Putamen (tissue), 1 donor: ENCODE measurements around the gene HOOK1.
A peak's percentile ranks its signal among the peaks of the same experiment; 100 is the strongest.
"Not testable (repeated sequence)": the region's sequence is repeated elsewhere in the genome, so short reads cannot be mapped to it uniquely, and the experiment has no call there.

Experiments used
- DNase-seq: peaks from one replicate; pipeline ENCODE4 v3.0.0-alpha.2; 2016; ENCODE audit warnings: low spot score

The HOOK1 gene

DNA sequence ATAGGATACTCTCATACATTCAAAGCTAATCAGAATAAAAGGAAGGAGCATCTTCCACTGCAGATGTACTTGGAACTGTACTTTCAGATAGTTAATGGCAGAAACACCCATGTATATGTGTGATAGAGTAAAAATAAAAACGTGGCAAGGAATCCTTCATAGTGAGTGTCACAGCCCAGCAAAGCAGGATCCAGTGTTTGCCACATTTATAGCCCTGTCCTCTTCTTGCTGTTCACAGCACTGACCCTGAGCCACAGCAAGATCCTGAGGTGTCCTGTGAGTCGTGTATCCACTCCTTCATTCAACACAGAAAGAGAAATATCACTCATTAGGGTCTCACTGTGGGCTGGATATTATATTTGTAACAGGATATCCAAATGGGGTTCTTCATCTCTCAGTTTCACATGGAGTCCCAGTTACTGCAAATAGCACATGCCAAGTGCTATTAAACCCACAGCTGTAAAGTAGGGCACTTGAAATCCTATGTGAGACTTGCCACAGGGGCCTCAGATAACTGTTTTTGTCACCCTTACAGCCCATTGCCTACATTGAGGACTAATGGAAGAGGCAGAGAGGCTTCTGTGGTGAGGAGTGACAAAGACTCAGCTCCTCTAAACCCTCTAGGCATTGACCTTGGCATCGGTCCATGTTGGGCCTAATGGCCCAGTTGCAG, 70.5 kb downstream of the HOOK1 start:
- DNase-seq, result no peak

DNA sequence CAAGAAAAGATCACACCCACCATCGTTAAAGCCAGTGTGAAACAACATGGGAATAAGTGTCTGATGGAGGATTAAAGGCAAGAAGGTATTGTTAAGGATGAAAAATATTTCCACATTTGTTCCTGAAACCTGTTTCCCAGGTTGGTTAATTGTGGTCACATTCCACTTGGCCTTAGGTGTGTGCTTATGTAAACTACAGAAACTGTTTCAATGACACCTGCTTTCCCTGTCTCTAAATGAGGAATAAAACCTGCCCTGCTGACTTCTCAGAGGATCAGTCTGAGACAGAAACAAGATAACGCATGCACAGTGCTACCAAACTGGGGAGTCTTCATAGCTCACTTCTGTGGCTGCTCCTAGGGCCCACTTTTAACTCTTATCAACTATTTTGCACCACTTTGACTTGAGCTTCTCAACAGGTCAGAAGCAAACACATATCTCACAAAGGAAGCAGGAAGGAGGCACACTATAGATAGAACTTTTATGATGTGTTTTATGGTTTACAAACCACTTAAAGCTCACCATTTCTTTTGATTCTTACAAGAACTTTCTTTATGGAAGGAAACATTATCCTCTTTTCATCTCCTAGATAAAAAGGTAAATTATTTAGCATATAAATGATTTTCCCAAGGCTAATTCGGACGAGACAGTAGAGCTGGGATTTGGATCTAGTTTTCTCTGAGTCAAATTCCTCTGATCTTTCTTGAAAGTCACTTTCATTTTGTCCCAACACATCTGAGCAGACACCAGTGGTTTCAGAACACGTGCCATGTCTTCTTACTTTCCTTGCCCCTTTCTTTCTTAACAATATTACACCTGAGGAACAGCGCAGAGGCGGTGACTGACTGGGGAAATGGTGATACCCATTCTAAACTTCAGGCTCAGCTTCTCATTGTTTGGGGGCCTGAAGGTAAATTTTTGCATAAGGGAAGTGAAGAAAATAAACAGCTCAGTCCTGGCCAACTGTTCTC, 78.4 kb downstream of the HOOK1 start:
- no peak for DNase-seq

DNA sequence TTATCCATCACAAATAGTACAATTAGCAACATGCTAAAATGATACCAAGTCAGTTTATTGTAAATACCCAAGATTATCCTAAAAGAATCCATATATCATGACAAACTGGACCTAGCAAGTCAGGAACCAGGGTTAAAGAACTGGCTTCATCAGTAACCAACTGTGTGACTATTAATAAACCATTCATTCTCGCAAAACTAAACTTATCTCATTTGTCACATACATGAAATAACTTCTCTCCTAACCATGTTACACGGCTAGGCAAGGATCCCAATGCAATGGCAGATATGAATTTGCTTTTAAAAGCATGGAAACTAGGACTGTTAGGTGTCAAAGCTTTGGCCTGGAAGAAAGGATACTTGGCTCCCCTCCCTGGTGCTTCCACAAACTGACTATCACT, 82.4 kb downstream of the HOOK1 start:
- DNase-seq, result no peak

DNA sequence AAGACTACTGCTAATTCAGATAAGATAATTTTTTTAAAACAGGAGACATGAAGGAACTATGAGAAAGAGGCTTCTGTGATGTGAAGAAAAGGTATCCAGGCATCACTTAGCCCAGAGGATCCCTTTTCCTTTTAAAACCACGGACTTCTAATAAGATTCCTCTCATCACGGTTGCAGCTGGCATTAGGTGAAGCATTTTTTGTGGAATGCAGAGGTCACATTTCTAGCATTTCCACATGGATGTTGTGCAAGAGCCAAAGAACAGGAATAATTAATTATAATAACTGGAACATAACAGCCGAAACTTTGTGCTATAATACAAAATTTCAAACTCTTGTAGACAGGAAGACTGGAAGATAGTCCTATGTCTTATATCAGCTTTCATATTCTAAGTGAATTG, 84.2 kb downstream of the HOOK1 start:
- no peak for DNase-seq

DNA sequence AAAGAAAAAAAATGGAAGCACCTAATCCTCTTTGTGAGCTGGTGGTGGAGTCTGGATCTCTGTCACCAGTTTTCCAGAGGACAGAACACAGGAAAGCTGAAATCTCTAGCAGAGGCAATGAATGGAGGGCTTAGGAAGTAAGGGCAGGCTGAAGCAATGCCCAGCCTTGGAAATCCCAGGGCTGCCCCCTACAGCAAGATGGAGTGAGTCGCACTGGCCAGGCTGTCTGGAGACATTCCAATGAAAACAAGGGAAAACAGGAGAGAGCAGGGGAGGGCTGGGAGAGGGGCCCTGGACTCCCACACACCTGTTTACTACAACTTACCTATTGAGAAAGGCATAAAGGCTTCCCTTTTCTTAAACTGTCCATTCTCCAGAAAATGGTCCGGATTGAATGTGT, 85.9 kb downstream of the HOOK1 start:
- no peak for DNase-seq

DNA sequence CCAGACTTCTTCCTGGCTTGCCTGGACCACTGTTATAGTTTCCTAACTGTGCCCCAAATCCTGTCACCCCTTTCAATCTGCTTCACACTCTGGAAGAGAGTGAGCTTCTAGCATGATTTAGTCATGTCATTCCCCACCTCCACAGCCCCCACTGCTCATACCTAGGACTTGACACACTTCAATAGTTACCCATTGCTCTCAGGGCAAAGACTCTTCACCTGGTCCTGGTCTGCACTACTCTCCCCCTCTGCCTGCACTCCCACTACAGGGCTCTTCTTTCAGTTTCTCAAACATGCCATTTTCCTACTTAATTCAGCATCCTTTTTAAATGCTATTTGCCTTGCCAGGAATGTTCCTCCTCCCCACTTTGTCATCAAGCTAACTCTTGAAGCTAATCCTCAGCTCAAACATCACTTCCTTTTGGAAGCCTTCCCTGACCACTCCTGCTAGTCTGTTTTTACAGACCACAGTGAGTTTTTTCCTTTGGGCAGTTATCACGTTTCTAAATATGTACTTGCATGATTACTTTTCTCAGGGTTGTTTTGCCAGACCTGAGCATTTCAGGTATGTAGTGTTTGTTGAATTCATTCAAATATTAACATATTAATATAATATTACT, 87.1 kb downstream of the HOOK1 start:
- DNase-seq, result no peak

DNA sequence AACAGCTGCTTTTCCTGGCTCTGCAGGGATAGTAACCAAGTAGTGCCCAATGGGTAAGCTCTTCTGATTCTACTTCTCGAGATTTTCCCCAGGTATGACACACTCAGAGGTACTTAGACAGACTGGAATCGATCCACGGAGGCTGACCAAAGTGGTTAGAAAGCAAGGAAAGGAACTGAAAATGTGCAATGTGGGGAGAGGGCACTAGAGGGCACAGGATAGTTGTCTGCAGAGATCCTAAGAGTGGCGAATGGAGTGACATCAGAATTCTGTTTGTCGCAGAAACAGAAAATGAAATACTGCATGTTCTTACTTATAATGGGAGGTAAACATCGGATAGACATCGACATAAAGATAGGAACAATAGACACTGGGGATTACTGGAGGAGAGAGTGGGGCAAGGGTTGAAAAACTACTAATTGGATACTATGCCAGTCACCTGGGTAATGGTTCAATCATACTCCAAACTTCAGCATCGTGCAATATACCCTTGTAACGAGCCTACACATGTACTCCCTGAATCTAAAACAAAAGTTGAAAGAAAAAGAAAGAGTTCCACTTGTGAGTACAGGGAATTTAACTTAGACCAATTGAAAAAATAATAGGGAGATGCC, 88.5 kb downstream of the HOOK1 start:
- DNase-seq, result peak; percentile 61

DNA sequence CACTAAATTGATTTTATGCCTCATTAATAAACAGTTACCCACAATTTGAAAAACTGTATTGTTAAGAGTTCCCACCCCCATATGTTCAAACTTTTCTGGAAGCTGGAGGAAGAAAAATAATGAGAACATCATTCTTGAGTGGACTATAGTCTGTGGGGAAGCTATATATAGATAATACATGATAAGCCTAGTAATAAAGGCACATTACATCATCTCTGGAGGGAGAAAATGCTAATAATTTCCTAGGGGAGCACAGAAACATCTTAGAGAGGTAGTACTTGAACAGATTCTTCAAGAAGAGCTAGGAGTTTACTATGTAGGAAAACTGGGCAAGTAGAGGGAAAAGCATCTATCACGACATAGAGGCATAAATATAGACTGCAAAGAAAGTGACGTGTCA, 92.2 kb downstream of the HOOK1 start:
- no peak for DNase-seq

DNA sequence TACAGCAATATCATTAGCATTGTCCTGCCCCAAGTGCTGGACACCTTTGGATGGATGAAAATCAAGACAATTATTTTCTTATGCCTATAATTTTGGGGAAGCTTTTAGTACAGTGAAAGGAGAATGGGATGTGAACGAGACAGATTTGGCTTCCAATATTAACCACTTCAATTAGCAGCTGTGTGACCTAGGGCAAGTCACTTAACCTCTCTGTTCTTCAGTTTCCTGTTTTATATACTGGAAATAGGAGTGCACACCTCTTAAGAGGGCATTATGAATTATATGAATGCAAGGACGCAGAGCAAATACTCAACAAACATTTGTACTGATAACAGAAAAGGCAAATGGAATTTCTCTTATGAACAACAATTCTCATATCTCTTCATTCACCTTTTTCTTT, 93.3 kb downstream of the HOOK1 start:
- DNase-seq, result no peak

DNA sequence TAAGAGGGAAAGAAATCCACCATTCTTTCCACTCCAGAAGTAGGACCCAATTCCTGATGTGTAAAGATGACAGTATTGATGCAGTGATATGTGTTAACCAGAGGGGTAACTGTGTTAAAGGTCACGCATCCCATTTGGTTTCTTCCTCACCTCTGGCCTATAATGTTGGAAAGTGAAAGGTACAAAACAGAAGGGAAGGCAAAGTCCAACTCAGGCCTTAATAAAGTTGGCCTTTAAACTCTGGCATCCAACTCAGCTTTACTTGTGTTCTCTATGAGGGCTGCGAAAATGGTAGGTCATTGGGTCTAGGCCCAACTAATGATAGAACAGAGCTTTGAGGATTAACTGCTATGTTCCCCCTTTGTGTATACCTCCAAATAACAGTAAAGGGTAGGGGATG, 93.9 kb downstream of the HOOK1 start:
- DNase-seq, result no peak

DNA sequence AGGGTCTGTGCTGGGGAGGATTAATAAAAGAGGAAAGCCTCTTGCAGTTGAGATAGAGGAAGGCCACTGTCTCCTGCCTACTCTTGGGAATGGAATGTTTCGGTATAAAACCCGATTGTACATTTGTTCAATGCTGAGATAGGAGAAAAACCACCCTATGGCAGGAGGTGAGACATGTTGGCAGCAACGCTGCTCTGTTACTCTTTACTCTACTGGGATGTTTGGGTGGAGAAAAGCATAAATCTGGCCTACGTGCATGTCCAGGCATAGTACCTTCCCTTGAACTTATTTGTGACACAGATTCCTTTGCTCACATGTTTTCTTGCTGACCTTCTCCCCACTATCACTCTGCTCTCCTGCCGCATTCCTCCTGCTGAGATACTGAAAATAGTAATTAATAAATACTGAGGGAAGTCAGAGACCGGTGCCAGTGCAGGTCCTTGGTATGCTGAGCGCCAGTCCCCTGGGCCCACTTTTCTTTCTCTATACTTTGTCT, 100.1 kb downstream of the HOOK1 start:
- DNase-seq, result not testable (repeated sequence)

DNA sequence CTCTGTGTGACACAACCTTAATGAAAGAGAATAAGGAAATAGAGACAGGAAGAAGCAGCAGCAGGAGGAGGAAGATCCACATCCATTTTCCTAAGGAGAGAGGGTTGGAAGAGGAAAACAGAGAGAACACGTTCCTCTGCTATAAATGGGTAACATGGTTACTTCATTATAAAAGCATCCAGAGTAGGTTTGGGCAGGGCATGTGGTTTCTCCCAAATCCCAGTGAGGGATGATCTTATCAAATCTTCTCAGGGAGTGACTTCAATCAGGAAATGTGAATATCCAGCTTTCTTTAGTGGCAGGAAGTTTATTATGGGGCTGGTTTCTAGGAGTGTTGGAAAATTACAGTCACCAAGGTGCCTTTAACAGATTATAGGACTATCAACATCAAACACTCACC, 100.8 kb downstream of the HOOK1 start:
- no peak for DNase-seq

DNA sequence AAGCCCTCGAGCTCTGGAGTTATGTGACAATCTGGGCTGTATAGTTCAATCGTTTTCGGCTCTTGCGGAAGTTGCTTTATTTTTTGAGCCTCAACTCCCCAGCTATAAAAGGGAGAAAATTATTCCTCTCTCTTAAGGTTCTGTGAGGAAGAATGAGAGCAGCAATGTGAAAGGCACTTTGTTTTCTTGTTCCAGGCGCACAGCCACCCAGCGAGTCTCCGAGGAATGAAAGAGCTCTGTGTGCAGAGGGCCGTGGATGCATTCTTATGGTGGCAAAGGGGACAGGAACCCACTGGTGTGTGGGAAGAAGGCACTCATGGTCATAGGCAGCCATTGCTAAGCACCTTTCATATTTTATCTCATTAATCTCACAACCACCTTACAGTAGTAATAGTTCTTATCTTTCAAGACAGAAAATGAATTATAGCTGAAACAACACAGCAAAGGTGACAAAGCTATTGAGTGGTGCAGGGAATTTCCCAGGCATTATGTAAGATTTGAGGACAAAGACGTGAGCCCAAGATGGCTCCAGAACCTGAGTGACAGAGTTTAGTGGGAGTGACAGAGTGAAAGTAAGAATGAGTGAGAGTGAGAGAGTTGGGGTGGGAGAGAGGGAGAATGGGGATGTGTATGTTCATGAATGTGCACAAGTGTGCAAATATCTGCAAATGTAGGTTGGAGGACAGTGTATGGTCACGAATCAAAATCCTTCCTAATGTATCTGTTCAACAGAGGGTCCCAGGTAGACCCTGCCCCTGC, 102.5 kb downstream of the HOOK1 start:
- DNase-seq, result peak; percentile 90

DNA sequence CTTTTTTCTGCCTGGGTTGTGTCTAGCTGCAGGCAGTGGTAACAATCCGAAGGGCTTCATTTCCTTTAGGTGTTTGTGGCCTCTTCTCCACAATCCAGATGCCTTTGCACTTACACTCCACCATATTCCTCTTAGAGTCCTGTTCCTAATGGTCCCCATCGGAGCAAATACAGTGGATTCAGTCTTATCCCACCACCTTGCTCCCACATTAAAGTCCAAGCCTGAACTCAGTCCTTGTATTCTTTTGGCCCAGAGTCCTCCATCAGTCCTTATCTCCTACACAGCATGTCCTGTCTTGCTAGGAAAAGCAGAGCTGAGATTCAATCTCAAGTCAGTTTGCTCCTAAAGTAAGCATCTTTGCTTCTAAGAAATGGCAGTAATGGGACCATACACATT, 103.0 kb downstream of the HOOK1 start:
- no peak for DNase-seq

DNA sequence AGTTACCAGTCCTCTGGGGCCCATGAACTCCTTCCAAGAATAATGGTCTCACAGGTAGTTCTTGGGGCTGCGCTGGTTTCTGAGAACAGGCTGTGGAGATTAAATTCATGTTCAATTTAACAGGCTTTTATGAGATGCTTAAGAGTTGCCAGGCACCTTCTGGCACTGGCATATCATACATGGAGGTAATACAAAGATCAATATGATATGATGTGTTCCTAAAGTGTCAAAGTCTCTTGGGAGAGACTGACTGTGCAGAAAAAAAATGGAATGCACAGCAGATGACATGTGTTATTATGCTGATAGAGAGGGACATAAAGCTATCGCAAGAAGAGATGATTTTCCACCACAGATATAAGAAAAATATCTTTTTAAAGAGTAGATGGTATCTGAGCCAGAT, 105.0 kb downstream of the HOOK1 start:
- no peak for DNase-seq

DNA sequence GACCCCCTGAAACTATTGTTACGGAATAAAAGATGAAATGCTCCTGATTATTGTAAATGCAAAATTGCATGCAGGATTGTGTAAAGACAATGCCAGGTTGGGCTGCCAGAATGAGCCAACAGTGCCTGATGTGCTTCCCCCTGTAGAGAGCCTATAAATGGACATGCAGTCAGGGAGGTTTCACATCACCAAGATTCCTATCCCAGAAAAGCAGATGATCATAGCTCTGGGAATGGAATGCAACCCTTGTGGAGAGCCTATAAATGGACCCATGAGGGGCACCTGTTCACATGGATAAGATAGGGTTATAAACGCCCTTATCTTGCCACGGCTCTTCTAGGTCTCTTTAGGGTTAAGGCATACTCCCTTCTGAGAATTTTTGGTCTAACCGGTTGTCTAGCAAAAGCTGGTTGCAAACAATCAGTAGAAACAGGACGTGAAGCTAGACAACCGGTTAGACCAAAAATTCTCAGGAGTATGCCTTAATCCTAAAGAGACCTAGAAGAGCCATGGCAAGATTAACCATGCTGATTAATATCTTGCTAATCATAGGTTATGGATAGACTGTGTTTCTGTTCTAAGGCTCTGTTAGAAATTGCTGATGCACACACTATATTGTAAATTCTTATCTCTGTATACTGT, 106.6 kb downstream of the HOOK1 start:
- DNase-seq, result not testable (repeated sequence)

DNA sequence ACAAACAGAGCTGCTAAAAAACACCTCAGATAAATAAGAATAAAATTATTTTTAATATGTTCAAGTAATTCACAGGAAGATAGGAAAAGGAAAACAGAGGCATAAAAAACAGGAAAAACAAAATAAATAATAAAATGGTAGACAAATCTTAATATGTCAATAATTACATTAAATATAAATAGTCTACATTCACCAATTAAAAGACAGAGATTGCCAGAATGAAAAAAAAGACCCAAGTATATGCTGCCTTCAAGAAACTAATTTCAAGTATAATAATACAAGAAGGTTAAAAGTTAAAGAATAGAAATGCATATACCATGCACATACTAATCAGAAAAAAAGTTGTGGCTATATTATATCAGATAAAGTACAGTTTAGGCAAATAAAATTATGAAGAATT, 109.9 kb downstream of the HOOK1 start:
- DNase-seq, result no peak
